Immature natural killer cell (primary cell): Measurements from ENCODE around the gene RBMS1. TPM values are rescaled to one million over a fixed set of nuclear protein-coding genes. Genes with fewer than 3 reads are reported as not detected.
A peak's percentile ranks its signal among the peaks of the same experiment; 100 is the strongest.
"Not testable (repeated sequence)": the region's sequence is repeated elsewhere in the genome, so short reads cannot be mapped to it uniquely, and the experiment has no call there.

ENCODE experiments used
- DNase-seq, 3 donors: peaks; one replicate each; pipeline ENCODE4 v3.0.0; 2022; ENCODE audit warnings: mixed read lengths in 1 of 3
- H3K27ac Mint-ChIP-seq, 6 donors: one replicate each; pipeline ENCODE4 v1.8.0; 2020; ENCODE audit warnings: mixed read lengths in 6 of 6, mild to moderate bottlenecking in 5 of 6, inconsistent platforms in 4 of 6, moderate library complexity in 3 of 6
- H3K27me3 Mint-ChIP-seq, 3 donors: one replicate each; pipeline ENCODE4 v1.8.0; 2020 to 2021; ENCODE audit warnings: low read depth in 3 of 3, mild to moderate bottlenecking in 3 of 3, mixed read lengths in 3 of 3, moderate library complexity in 3 of 3, inconsistent platforms in 1 of 3
- H3K36me3 Mint-ChIP-seq, 3 donors: one replicate each; pipeline ENCODE4 v1.8.0; 2020; ENCODE audit warnings: mixed read lengths in 3 of 3, inconsistent platforms in 2 of 3, mild to moderate bottlenecking in 2 of 3
- H3K4me1 Mint-ChIP-seq, 2 donors: one replicate each; pipeline ENCODE4 v1.8.0; 2020; ENCODE audit warnings: inconsistent platforms in 2 of 2, mild to moderate bottlenecking in 2 of 2, mixed read lengths in 2 of 2, moderate library complexity in 1 of 2
- H3K4me3 Mint-ChIP-seq, 5 donors: one replicate each; pipeline ENCODE4 v1.8.0; 2020; ENCODE audit warnings: mild to moderate bottlenecking in 5 of 5, mixed read lengths in 5 of 5, inconsistent platforms in 3 of 5, moderate library complexity in 3 of 5
- H3K9me3 Mint-ChIP-seq, 6 donors: one replicate each; pipeline ENCODE4 v1.8.0; 2020; ENCODE audit warnings: mild to moderate bottlenecking in 6 of 6, mixed read lengths in 6 of 6, inconsistent platforms in 4 of 6, moderate library complexity in 3 of 6
- polyA plus RNA-seq, 3 donors: library from polyadenylated mRNA; unstranded; fragments of 300-500 nt; fragmentation: Illumina TruSeq; gene quantifications; one replicate each; pipeline ENCODE4 v1.2.3, GENCODE V29; 2021

RBMS1 gene
- polyA plus RNA-seq, 3 donors from 2014 or later, result 80.0 to 172 (median 81.9) TPM

GRCh38 chr2:160368988-160369930, 124.3 kb downstream of the RBMS1 start:
- Mint-ChIP-seq H3K4me1 (peaks cover 94 to 100% of the 10 kb centered on the region in 2 donors), H3K9me3 (no peaks in the 10 kb centered on the region), H3K4me3 (peak overlapping the region; percentile 2 to 58 (median 23))

GRCh38 chr2:160367887-160368286, 125.7 kb downstream of the RBMS1 start:
- H3K4me1 Mint-ChIP-seq, result peaks cover 94 to 100% of the 10 kb centered on the region in 2 donors

More at GRCh38 chr2:160368988-160369930, 124.3 kb downstream of the RBMS1 start:
- Mint-ChIP-seq H3K36me3 (peaks cover 4 to 10% (median 6%) of the 10 kb centered on the region in 3 donors), H3K27ac (peak overlapping the region; percentile 26 to 88 (median 68)), H3K27me3 (no peaks in the 10 kb centered on the region)
- DNase-seq, result no peak

GRCh38 chr2:160367139-160367538, 126.5 kb downstream of the RBMS1 start:
- Mint-ChIP-seq H3K27ac (peak overlapping the region in 5 of 6 donors; percentile 17 to 49 (median 34)), H3K36me3 (peaks cover 4 to 14% (median 13%) of the 10 kb centered on the region in 3 donors), H3K4me3 (peak overlapping the region in 1 of 5 donors; percentile 11)

More at GRCh38 chr2:160367887-160368286, 125.7 kb downstream of the RBMS1 start:
- peaks cover 4 to 14% (median 12%) of the 10 kb centered on the region in 3 donors for H3K36me3 Mint-ChIP-seq
- peak overlapping the region; percentile 55 to 89 (median 78) for H3K27ac Mint-ChIP-seq
- H3K9me3 Mint-ChIP-seq, result no peaks in the 10 kb centered on the region
- no peaks in the 10 kb centered on the region for H3K27me3 Mint-ChIP-seq
- H3K4me3 Mint-ChIP-seq, result peak overlapping the region; percentile 56 to 74 (median 63)
- DNase-seq, result peak; percentile 21 to 31 (median 30)

GRCh38 chr2:160366474-160366873, 127.1 kb downstream of the RBMS1 start:
- Mint-ChIP-seq H3K36me3 (peaks cover 4 to 15% (median 14%) of the 10 kb centered on the region in 3 donors), H3K9me3 (no peaks in the 10 kb centered on the region), H3K4me3 (peak overlapping the region in 1 of 5 donors; percentile 16), H3K27me3 (no peaks in the 10 kb centered on the region), H3K27ac (peak overlapping the region in 4 of 6 donors; percentile 32 to 49 (median 42)), H3K4me1 (peaks cover 87 to 96% of the 10 kb centered on the region in 2 donors)
- DNase-seq, result no peak

More at GRCh38 chr2:160367139-160367538, 126.5 kb downstream of the RBMS1 start:
- not testable (repeated sequence) for H3K9me3 Mint-ChIP-seq, H3K27me3 Mint-ChIP-seq, DNase-seq
- H3K4me1 Mint-ChIP-seq, result peaks cover 92 to 100% of the 10 kb centered on the region in 2 donors

GRCh38 chr2:160365716-160366367, 127.8 kb downstream of the RBMS1 start:
- DNase-seq, result no peak
- Mint-ChIP-seq H3K4me3 (peak overlapping the region; percentile 0 to 44 (median 31)), H3K4me1 (peaks cover 86 to 95% of the 10 kb centered on the region in 2 donors), H3K27ac (peak overlapping the region; percentile 32 to 80 (median 41)), H3K36me3 (peaks cover 4 to 15% (median 14%) of the 10 kb centered on the region in 3 donors), H3K27me3 (no peaks in the 10 kb centered on the region), H3K9me3 (no peaks in the 10 kb centered on the region)

- Mint-ChIP-seq H3K9me3 (no peaks in the 10 kb centered on the region), H3K36me3 (peaks cover 4 to 15% (median 14%) of the 10 kb centered on the region in 3 donors), H3K27ac (peak overlapping the region; percentile 1 to 77 (median 47)), H3K4me3 (no peak overlapping the region), H3K4me1 (peaks cover 84 to 95% of the 10 kb centered on the region in 2 donors), H3K27me3 (no peaks in the 10 kb centered on the region)
- DNase-seq, result no peak
Observed at GRCh38 chr2:160364364-160364763, 129.2 kb downstream of the RBMS1 start.

- no peaks in the 10 kb centered on the region for H3K9me3 Mint-ChIP-seq
- H3K36me3 Mint-ChIP-seq, result peaks cover 4 to 15% (median 14%) of the 10 kb centered on the region in 3 donors
- H3K4me3 Mint-ChIP-seq, result no peak overlapping the region
- DNase-seq, result no peak
- no peaks in the 10 kb centered on the region for H3K27me3 Mint-ChIP-seq
- H3K27ac Mint-ChIP-seq, result peak overlapping the region; percentile 21 to 77 (median 66)
- peaks cover 80 to 95% of the 10 kb centered on the region in 2 donors for H3K4me1 Mint-ChIP-seq
Observed at GRCh38 chr2:160363961-160364360, 129.6 kb downstream of the RBMS1 start.

GRCh38 chr2:160363055-160363454, 130.6 kb downstream of the RBMS1 start:
- peaks cover 4 to 15% (median 14%) of the 10 kb centered on the region in 3 donors for H3K36me3 Mint-ChIP-seq
- H3K4me1 Mint-ChIP-seq, result peaks cover 75 to 95% of the 10 kb centered on the region in 2 donors

GRCh38 chr2:160362541-160362940, 131.1 kb downstream of the RBMS1 start:
- H3K27me3 Mint-ChIP-seq, result no peaks in the 10 kb centered on the region
- no peak overlapping the region for H3K4me3 Mint-ChIP-seq
- H3K27ac Mint-ChIP-seq, result peak overlapping the region in 4 of 6 donors; percentile 2 to 55 (median 45)
- no peak for DNase-seq
- H3K36me3 Mint-ChIP-seq, result peaks cover 4 to 15% (median 14%) of the 10 kb centered on the region in 3 donors
- H3K4me1 Mint-ChIP-seq, result peaks cover 75 to 95% of the 10 kb centered on the region in 2 donors
- no peaks in the 10 kb centered on the region for H3K9me3 Mint-ChIP-seq

More at GRCh38 chr2:160363055-160363454, 130.6 kb downstream of the RBMS1 start:
- Mint-ChIP-seq H3K9me3 (no peaks in the 10 kb centered on the region), H3K27me3 (no peaks in the 10 kb centered on the region), H3K4me3 (no peak overlapping the region), H3K27ac (peak overlapping the region; percentile 21 to 77 (median 66))
- no peak for DNase-seq

GRCh38 chr2:160362018-160362417, 131.6 kb downstream of the RBMS1 start:
- Mint-ChIP-seq H3K4me3 (no peak overlapping the region), H3K27me3 (no peaks in the 10 kb centered on the region), H3K27ac (peak overlapping the region in 4 of 6 donors; percentile 2 to 55 (median 45)), H3K36me3 (peaks cover 4 to 15% (median 14%) of the 10 kb centered on the region in 3 donors), H3K4me1 (peaks cover 75 to 95% of the 10 kb centered on the region in 2 donors), H3K9me3 (no peaks in the 10 kb centered on the region)
- no peak for DNase-seq

GRCh38 chr2:160360089-160360757, 133.4 kb downstream of the RBMS1 start:
- H3K4me1 Mint-ChIP-seq, result peaks cover 78 to 95% of the 10 kb centered on the region in 2 donors

GRCh38 chr2:160358046-160358445, 135.6 kb downstream of the RBMS1 start:
- H3K4me1 Mint-ChIP-seq, result peaks cover 74 to 95% of the 10 kb centered on the region in 2 donors

More at GRCh38 chr2:160360089-160360757, 133.4 kb downstream of the RBMS1 start:
- Mint-ChIP-seq H3K9me3 (no peaks in the 10 kb centered on the region), H3K27me3 (peaks cover 0 to 2% (median 0%) of the 10 kb centered on the region in 3 donors), H3K27ac (peak overlapping the region; percentile 38 to 86 (median 58)), H3K4me3 (no peak overlapping the region), H3K36me3 (peaks cover 0 to 11% (median 9%) of the 10 kb centered on the region in 3 donors)
- DNase-seq, result no peak

GRCh38 chr2:160356485-160356884, 137.1 kb downstream of the RBMS1 start:
- no peak for DNase-seq
- H3K4me1 Mint-ChIP-seq, result peaks cover 75 to 99% of the 10 kb centered on the region in 2 donors
- H3K27ac Mint-ChIP-seq, result peak overlapping the region; percentile 0 to 81 (median 18)
- peaks cover 0 to 2% (median 0%) of the 10 kb centered on the region in 3 donors for H3K27me3 Mint-ChIP-seq
- H3K4me3 Mint-ChIP-seq, result no peak overlapping the region
- no peaks in the 10 kb centered on the region for H3K36me3 Mint-ChIP-seq
- H3K9me3 Mint-ChIP-seq, result no peaks in the 10 kb centered on the region

More at GRCh38 chr2:160358046-160358445, 135.6 kb downstream of the RBMS1 start:
- H3K9me3 Mint-ChIP-seq, result no peaks in the 10 kb centered on the region
- peak overlapping the region in 3 of 6 donors; percentile 10 to 79 (median 76) for H3K27ac Mint-ChIP-seq
- DNase-seq, result no peak
- H3K4me3 Mint-ChIP-seq, result no peak overlapping the region
- H3K36me3 Mint-ChIP-seq, result peaks cover 0 to 5% (median under 1%) of the 10 kb centered on the region in 3 donors
- H3K27me3 Mint-ChIP-seq, result peaks cover 0 to 2% (median 0%) of the 10 kb centered on the region in 3 donors
